GM19043 (cell line): ENCODE data around the gene PPP4R2.
"Not testable (repeated sequence)": the region's sequence is repeated elsewhere in the genome, so short reads cannot be mapped to it uniquely, and the experiment has no call there.

ENCODE experiments used
- ATAC-seq: cut with Tn5 transposase; IDR thresholded peaks from one replicate; pipeline ENCODE4 v1.9.1; 2021; ENCODE audit warnings: low read depth; ENCODE audit not compliant: unreplicated experiment

Gene PPP4R2

DNA sequence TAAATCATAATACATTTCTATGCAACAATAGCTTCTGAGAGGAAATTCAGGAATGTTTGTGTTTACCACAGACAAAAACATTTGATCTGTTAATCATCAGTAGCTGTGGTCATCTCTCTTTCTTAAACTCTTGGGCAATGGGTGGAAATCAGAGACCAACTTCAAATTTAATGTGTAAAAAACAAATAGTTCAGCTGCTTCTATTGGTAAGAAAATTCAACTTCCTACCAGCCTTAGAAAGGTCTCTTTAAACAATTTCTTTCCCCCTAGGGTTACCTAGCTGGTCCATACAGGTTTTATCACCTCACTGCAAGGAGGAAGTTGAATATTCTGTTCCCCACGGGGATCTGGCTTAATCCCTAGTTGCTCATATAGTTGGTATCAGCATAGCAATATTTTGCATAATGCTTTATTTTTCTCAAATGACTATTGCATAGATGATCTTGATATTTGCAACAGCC is 20.3 kb upstream of the PPP4R2 start:
- no peak for ATAC-seq

DNA sequence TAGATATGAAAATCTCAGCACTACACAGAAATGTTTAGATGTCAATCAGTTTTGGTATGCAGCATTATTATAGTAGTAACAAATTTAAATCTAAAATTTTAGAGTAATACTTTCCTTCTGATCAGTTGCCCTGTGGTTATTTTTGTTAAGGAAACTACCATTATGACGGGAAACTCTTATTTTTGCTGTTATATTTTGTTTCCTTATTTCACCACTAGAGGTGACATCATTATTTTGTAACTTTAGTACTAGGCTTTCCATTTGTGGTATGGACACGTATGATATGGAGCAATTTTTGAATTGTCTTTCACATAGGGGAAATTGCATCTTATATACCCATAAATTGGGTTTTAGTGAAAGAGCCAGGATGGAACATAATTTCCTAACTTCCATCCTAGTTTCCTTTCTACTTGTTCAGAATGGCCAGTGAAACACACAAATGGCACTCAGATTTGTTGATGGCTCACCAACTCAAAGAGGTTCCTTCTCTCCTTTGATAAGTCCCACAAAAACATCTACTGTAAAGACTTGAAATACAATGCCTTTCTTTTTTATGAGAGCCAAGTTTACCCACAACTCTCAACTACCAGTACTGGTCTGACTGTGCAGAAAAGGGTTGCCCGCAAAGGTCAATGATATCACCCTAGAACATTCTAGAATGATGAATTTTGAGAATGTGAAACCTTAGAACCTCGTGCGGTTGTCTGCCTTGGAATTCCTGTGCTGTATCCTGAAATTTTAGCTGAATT is 19.4 kb upstream of the PPP4R2 start:
- no peak for ATAC-seq

DNA sequence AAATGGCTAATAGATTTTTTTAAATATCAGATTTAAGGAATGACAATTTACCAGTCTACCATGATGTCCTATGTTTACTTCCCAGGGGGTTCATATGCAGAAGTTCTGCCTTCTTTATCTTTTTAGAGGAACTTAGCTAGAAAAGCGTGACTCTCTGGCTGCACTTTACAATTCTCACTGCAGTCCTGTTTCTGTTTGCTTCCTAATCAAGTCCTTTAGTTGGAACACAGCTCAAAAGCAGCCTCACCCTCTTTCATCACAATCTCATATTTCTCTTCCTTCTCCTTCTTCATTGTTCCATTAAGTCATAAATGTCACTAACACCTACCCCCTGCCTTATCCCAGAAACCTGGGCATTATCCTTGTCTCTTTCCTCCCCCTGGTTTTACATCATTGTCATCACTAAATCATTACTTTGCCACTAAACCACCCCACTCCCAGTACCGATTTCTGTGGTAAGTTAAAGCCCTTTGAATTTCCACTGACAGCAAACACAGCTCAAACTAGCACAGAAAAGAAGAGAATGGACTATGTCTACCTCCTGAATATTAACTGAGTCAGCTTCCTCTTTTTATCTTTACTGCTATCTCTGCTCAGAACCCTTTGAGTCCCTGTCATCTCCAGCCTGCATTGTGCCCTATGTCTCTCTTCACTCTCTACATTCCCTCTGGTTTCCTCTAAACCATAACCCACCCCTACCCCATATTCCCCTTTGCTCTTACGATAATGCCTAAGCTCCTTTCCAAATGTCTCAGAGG is 13.8 kb upstream of the PPP4R2 start:
- no peak for ATAC-seq

DNA sequence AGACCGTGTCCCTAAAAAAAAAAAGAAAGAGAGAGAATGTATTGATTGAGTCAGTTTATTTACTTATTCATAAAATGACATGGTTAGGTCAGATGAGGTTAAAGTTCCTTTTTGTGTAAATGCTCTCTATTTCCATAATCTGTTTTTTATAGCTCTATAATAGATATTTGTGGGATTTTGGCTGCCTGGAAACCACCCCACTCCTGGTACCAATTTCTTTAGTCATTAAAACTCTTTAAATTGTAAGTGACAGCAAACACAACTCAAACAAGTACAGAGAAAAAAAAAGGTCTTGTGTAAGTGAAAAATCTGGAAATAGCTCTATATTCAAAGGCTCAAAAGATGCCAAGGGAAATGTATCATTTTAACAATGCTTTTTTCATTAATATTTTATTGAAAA is 11.0 kb upstream of the PPP4R2 start:
- no peak for ATAC-seq

DNA sequence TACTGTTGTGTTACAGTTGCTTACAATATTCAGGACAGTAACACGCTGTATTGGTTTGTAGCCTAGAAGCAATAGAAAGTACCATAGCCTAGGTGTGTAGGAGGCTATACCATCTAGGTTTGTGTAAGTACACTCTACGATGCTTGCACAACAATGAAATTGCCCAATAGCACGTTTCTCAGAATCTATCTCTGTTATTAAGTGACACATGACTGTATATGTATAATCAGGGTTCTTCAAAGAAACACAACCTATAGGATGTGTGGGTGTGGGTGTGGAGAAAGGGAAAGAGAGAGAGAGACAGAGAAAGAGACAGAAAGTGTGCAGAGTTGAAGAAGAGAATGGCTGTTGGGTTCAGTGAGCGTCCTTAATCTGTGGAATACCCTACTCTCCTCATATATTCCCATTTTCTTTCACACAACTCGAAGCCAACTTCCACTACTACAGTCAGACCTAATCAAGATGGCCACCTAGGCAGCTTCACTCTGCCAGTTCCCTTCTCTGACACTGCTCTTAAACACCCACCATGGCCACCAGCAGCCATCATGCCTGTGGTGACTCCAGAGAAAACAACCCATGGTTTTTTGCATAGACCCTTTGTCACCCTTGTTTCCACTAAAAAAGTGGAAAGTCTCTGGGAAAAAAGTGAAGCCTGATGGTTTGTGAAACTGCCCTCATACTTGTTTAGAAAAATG is 5.8 kb upstream of the PPP4R2 start:
- no peak for ATAC-seq

DNA sequence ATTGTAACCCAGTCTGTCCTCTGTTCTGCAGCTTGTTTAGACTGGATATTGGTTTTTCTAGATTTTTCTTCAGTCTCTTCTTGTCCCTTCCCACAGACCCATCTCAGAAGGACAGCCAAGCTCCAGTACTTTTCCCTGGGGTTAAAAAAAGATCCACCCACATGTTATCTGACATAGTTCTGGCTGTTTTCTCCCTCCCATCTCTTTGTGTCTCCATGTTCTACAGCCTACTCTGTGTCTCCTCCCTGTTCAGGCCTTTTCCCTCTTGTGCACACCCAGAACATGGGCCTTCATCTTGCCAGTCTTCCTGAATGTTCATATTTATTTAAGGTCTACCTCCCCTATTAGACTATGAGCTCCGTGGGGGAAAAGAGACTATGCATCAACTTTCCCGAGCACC is 5.1 kb upstream of the PPP4R2 start:
- no peak for ATAC-seq

GRCh38 chr3:72993391-72993790 is 3.2 kb upstream of the PPP4R2 start:
- no peak for ATAC-seq

DNA sequence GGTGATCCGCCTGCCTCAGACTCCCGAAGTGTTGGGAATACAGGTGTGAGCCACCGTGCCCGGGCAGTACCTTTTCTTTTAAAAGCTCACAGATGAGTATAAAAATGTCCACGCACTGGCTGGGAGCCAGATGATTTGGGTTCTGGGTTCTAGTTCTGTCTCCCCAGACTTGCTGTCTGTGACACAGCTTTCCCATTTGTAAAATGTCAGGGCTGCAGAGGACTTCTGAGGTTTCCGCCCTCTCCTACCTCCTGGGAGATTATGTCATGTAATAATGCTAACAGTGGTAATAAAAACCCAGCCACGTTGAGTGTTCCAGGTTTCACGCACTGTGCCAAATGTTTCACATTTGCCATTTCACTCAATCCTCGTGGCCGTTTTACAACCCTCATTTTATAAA is 1.3 kb upstream of the PPP4R2 start:
- ATAC-seq = no peak

- no peak for ATAC-seq
Measured at GRCh38 chr3:72996121-72996472, 514 bp upstream of the PPP4R2 start.

DNA sequence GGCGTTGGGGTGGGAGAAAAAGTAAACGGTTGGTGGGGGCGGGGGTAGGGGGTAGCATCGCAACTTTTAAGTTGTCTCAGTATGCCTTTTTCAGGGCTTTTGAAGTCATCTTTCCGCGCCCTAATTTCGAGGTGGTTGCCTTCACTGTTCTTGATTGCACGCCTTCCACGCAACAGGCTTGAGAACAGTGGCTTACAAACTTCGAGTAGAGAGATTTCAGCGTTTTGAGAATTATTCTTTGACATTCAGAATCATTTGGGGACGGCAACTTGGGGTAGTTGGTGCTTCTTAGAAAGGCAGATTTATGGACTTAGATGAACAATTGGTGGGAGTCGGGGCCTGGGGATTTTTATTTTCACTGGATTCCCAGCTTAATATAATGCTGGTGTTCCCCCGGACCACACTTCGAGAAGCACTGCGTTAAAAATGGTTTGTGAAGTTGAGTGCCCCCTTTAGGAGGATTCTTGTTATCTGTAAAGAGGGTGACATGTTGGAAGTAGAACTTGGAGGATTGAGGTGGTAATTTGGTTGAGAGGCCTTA is 880 bp downstream of the PPP4R2 start:
- ATAC-seq = no peak

GRCh38 chr3:72998466-72998865 is 1.9 kb downstream of the PPP4R2 start:
- no peak for ATAC-seq

- ATAC-seq = no peak
Measured at GRCh38 chr3:72999951-73000350, 3.3 kb downstream of the PPP4R2 start.

GRCh38 chr3:73003050-73003449 is 6.4 kb downstream of the PPP4R2 start:
- ATAC-seq = not testable (repeated sequence)

DNA sequence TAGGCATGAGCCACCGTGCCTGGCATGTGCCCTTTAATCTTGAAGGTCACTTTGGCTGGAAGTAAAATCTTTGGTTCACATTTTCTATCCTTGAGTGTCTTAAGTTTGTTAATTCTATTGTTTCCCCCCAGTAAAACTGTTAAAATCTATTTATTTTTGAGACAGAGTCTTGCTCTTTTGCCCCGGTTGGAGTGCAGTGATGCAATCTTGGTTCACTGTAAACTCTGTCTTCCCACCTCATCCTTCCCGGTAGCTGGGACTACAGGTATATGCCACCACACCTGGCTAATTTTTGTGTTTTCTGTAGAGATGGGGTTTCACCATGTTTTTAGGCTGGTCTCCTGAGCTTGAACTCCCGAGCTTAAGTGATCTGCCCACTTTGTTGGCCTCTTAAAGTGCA is 7.7 kb downstream of the PPP4R2 start:
- ATAC-seq = no peak

DNA sequence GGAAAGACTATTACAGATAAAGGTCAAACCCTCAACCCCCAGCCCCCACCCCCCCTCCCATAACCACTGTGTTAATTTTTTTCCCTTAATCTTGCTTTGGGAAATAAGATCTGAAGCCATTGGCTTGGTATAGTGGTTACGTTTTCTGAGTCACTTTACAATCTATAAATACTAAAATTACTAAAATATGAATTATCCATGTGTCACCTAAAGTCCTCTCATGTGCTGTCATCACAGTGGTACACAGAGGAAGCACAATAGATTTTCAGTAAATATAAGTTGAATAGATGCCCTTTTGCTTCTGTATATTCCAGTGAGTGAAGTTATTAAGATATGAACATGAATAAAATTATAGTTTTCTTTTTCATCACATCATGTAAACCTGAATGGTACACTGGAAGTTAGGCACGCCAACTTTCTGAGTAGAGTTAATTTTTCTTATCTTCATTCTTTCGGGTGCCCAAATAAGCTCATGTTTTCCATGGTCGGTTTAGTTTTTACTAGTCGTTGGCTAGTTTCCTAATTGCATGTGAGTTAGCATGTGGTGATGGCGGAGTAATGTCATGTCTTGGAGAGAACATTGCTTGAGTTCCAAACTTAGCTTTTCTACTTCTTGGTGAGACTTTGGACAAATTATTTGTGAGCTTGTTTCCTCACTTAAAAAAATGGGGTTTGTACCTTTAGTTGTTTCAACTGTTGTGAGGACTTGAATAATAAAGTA is 11.5 kb downstream of the PPP4R2 start:
- no peak for ATAC-seq

DNA sequence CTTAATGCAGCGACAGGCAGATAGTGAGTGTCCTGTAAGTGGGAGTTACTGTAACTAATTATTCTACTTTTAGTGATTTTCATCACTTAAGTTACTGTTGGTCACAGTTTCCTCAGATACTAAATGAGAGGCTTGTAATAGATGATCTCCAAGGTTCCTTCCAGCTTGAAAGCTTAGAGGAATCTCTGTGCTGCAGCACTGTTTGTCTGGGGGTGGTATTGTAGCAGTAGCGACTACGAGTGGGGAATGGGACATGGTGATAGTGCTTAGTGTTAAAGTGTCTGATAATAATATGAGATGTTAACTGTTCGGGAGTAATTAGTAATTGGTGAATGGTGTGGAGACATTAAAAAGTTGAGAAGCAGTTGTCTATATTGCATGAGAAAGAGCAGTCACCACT is 12.4 kb downstream of the PPP4R2 start:
- no peak for ATAC-seq

DNA sequence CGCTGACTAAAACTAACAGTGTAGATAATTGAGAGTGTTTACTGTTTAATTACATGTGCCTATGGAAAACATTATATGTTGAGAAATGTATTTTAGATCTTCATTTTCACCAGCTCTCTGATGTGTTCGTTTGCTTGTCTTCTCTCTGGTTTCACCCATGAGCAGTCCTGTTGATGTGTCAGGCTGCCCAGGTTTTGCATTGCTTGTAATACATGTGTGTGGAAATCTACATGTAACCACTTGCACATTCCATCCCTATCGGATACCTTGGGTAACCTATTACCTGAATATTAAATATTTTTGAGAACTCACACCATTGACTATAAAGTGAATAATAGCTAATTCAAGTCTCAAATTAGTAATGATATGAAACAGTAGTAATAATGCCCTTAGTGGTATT is 13.1 kb downstream of the PPP4R2 start:
- no peak for ATAC-seq

GRCh38 chr3:73010158-73010557 is 13.5 kb downstream of the PPP4R2 start:
- no peak for ATAC-seq

- ATAC-seq = no peak
Measured at GRCh38 chr3:73018298-73018697, 21.7 kb downstream of the PPP4R2 start.

DNA sequence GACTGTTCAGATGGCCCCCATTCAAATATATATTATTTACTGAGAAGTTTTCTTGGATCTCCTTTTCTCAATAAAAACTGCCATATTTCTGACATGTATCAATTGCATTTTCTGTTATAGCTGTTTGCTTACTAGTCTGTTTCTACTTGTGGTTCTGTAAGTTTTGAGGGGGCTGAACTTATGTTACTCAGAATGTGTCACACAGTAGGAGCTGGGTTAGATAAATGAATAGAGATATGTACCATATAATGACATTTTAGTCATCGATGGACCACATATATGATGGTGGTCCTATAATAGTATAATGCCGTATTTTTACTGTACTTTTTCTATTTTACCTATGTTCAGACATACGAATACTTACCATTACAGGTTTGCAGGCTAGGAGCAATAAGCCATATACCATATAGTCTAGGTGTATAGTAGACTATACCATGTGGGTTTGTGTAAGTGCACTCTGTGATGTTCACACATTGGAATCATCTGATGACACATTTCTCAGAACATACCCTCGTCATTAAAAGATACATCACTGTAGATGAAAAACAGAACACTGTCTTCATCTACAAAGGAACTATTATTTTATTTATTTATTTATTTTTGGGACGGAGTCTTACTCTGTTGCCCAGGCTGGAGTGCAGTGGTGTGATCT is 22.3 kb downstream of the PPP4R2 start:
- no peak for ATAC-seq
